ENCODE results near the gene SMCHD1.
"Not testable (repeated sequence)": the region's sequence is repeated elsewhere in the genome, so short reads cannot be mapped to it uniquely, and the experiment has no call there.

The SMCHD1 gene

GRCh38 chr18:2723207-2723606, 67.7 kb downstream of the SMCHD1 start:
- no peak for DNase-seq

DNA sequence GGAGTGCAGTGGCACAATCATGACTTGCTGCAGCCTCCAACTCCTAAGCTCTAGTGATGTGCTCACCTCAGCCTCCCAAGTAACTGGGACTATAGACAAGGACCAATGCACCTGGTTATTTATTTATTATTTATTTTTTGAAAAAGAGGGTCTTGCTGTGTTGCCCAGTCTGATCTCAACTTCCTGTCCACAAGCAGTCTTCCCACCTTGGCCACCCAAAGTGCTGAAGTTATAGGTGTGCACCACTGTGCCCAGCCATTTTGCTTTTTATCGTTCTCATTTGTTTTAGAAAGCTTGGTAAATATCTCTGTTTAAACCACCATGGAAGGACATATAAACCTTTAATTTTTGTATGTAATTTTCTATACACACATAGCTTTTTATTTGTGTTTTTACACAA, 74.2 kb downstream of the SMCHD1 start:
- no peak for DNase-seq

GRCh38 chr18:2736823-2737222, 81.3 kb downstream of the SMCHD1 start:
- DNase-seq, result no peak

GRCh38 chr18:2740082-2740481, 84.6 kb downstream of the SMCHD1 start:
- DNase-seq, result not testable (repeated sequence)

DNA sequence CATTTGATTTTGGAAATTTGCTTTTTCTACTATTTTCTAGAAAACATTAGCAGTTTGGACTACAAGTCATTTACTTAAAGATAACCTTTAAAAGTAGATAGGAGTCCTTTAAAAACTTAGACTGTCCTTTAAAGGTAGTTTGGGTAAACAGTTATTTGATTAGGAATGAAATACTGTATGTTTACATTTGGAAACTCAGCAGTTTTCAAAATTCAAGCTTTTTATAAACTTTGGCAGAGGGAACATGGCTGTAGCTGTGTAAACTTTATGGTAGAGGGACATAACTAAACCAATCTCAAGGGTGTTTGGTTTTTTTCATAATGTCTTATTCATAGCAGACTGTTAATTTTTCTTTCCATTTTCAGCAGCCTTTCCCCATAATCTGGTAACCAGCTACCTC, 90.7 kb downstream of the SMCHD1 start:
- DNase-seq, result no peak

GRCh38 chr18:2758309-2758708, 102.8 kb downstream of the SMCHD1 start:
- DNase-seq, result no peak

- DNase-seq, result no peak
Measured at GRCh38 chr18:2774669-2775068, 119.1 kb downstream of the SMCHD1 start.

- DNase-seq, result no peak
Measured at GRCh38 chr18:2776601-2777000, 121.1 kb downstream of the SMCHD1 start.

- no peak for DNase-seq
Measured at GRCh38 chr18:2777241-2777640, 121.7 kb downstream of the SMCHD1 start.

GRCh38 chr18:2780750-2781149, 125.2 kb downstream of the SMCHD1 start:
- DNase-seq, result no peak

GRCh38 chr18:2787225-2787624, 131.7 kb downstream of the SMCHD1 start:
- DNase-seq, result no peak

- no peak for DNase-seq
Measured at GRCh38 chr18:2792395-2792794, 136.9 kb downstream of the SMCHD1 start.

- DNase-seq, result no peak
Measured at GRCh38 chr18:2794159-2794558, 138.6 kb downstream of the SMCHD1 start.

DNA sequence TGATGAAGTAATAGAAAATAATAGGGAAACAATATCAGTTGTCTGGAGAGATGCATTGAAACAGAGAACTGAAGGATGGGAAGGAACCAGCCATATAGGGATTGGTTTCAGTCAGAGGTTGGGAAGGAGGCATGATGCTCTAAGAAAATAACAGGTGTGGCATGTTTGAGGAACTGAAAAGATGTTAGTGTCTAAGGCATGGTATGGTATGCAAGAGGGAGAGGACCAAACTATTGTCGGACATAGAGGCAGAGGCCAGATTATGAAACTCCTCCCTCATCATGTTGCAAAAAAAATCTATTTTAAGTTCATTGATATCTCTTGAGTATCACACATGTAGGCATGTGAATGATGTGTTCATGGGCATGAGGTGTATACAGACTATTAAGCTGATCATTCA, 142.4 kb downstream of the SMCHD1 start:
- no peak for DNase-seq

- DNase-seq, result no peak
Measured at GRCh38 chr18:2799369-2799768, 143.8 kb downstream of the SMCHD1 start.

DNA sequence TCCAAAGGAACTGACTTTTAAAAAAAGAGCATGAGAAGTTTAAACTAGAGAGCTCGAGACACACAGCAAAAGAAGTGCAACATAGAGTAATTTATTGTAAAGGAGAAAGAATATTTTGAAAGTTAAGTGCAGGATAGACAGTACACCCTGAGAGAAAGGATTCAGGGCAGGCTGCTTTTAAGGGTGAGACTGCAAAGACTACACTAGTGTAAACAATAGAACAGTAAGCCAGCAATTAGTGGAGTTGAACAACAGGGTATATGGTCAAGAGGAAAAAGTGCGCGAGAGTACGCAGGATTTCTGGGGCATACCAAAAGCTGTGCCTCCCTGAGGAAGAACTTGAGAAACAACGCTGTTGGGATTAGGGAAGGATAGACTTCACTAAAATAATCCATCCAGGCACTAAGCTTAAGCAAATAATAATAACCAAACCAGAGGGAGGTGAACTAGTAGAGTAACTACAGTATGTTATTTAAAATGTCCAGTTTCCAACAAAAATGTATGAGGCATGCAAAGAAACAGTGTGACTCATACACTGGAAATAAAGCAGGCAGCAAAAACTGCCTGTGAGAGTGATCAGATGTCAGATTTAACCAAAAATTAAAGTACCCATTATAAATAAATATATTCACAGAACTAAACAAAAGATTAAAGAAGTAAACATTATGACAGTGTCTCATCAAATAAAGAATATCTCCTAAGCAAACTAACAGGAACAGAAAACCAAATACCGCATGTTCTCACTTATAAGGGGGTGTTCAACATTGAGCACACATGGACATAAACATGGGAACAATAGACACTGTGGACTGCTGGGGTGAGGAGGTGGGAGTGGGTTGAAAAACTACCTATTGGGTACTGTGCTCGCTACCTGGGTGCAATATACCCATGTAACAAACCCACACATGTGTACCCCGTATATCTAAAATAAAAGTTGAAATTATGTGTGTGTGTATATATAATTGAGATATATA, 150.7 kb downstream of the SMCHD1 start:
- no peak for DNase-seq

DNA sequence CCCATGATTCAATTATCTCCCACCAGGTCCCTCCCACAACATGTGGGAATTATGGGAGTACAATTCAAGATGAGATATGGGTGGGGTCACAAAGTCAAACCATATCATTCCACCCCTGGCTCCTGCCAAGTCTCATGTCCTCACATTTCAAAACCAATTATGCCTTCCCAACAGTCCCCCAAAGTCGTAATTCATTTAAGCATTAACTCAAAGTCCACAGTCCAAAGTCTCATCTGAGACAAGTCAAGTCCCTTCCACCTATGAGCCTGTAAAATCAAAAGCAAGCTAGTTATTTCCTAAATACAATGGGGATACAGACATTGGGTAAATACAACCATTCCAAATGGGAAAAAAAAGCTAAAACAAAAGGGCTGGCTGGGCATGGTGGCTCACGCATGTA, 153.1 kb downstream of the SMCHD1 start:
- DNase-seq, result not testable (repeated sequence)

DNA sequence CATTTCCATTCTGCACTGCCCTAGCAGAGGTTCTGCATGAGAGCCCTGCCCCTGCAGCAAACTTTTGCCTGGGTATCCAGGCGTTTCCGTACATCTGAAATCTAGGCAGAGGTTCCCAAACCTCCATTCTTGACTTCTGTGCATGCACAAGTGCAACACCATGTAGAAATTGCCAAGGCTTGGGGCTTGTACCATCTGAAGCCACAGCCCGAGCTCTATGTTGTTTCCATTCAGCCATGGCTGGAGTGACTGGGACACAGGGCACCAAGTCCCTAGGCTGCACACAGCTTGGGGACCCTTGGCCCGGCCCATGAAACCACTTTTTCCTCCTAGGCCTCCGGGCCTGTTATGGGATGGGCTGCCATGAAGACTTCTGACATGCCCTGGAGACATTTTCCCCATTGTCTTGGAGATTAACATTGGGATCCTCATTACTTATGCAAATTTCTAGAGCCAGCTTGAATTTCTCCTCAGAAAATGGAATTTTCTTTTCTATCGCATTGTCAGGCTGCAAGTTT, 154.2 kb downstream of the SMCHD1 start:
- not testable (repeated sequence) for DNase-seq

GRCh38 chr18:2811416-2811815, 155.9 kb downstream of the SMCHD1 start:
- no peak for DNase-seq

- no peak for DNase-seq
Measured at GRCh38 chr18:2814928-2815327, 159.4 kb downstream of the SMCHD1 start.

DNA sequence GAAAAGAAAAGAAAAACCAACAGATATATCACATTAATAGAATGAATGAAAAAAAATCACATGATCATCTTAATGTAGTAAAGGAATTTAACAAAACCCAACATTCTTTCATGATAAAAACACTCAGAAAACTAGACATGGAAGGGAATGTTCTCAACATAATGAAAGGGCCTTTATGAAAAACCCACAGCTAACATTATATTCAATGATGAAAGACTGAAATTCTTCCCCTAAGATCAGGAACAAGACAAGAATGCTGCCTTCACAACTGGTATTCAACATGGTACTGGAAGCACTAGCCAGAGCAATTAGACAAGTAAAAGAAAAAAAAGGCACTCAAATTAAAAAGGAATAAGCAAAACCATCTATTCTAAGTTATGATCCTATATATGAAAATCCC, 162.8 kb downstream of the SMCHD1 start:
- no peak for DNase-seq

- no peak for DNase-seq
Measured at GRCh38 chr18:2821695-2822094, 166.2 kb downstream of the SMCHD1 start.

DNA sequence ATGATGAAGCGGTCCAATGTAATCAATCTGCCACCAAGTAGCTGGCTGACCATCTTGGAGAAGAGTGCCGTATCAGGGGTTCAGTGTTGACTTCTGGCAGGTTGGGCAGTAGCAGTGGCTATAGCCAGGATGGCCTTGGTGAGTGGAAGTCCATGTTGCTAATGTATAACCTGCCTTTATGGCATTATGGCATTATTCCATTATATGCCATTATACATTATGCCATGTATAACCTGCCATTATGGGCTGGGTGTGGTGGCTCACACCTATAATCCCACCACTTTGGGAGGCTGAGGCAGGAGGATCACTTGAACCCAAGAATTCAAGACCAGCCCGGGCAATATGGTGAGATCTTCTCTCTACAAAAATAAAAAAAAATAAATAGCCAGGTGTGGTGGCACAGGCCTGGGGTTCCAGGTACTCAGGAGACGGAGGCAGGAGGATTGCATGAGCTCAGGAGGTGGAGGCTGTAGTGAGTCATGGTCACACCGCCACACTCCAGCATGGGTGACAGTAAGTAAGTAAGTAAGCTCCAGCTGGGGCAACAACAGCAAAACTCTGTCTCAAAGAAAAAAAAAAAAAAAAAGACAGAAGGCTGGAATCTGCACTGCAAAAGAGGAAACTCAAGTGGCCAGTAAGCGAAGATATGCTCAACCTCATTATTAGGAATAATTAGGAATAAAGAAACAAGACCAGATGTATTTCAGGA, 166.8 kb downstream of the SMCHD1 start:
- no peak for DNase-seq

GRCh38 chr18:2823202-2823601, 167.7 kb downstream of the SMCHD1 start:
- DNase-seq, result no peak

Measured in CD4-positive, alpha-beta T cell treated with Interleukin-12 subunit alpha and Interleukin-12 subunit beta, for 1 hour (primary cell).